A549 (cell line): Measurements from ENCODE around the gene PAK2. TPM values are rescaled to one million over a fixed set of nuclear protein-coding genes. Genes with fewer than 3 reads are reported as not detected.

ENCODE experiments used
- ATAC-seq, 2 experiments: fragments of 200-7000 bp in 1 of 2; fragments of >200 bp in 1 of 2; cut with Nextera tagmentation in 1 of 2; cut with Tn5 transposase in 1 of 2; 3 replicates each; pipeline versions ENCODE4 v1.8.0 to v1.9.1; 2018 to 2020; ENCODE audit warnings: mild to moderate bottlenecking in 1 of 2, moderate library complexity in 1 of 2
- CTCF ChIA-PET: fragments of 300-600 bp; sonication (Branson Sonifier 250); formaldehyde crosslinking; extraction: SDS; loops from one replicate; lab custom pipeline; 2021; ENCODE audit warnings: antibody characterized with exemption, inconsistent platforms; lab: Yijun Ruan, JAX
- POLR2A ChIA-PET: fragments of 350-600 bp; formaldehyde crosslinking; extraction: SDS; loops from one replicate; lab custom pipeline; 2021; ENCODE audit warnings: antibody characterized with exemption, inconsistent platforms; lab: Yijun Ruan, JAX
- DNase-seq, 2 experiments: peaks; one replicate each; pipeline versions ENCODE4 v3.0.0 to v3.0.0-alpha.2; 2011 to 2016; ENCODE audit warnings: low read depth in 1 of 2, low spot score in 1 of 2
- FAIRE-seq: peaks from 2 replicates; lab custom pipeline; 2011; peaks lifted over from hg19 to GRCh38; lab: Jason Lieb, UNC
- H3K27ac ChIP-seq, 2 experiments: fragments of >200 bp; sonication (Bioruptor Twin); formaldehyde crosslinking; 3 replicates each; pipeline ENCODE4 v1.5.1; 2016 to 2017
- H3K4me1 ChIP-seq: fragments of >200 bp; sonication (Bioruptor Twin); formaldehyde crosslinking; 3 replicates; pipeline ENCODE4 v1.6.1; 2016
- H3K4me2 ChIP-seq: fragments of >200 bp; sonication (Bioruptor Twin); formaldehyde crosslinking; 3 replicates; pipeline ENCODE4 v1.6.1; 2016
- H3K4me3 ChIP-seq: fragments of >200 bp; sonication (Bioruptor Twin); formaldehyde crosslinking; 3 replicates; pipeline ENCODE4 v1.5.1; 2016
- H3K9me3 ChIP-seq: fragments of >200 bp; sonication (Bioruptor Twin); formaldehyde crosslinking; 3 replicates; pipeline ENCODE4 v1.6.1; 2016
- BCL3 ChIP-seq: fragments of >200 bp; sonication (Bioruptor Twin); formaldehyde crosslinking; IDR thresholded peaks from 3 replicates; pipeline ENCODE4 v1.6.1; 2016
- CBX2 ChIP-seq: fragments of 200-600 bp; sonication (generic); IDR thresholded peaks from 2 replicates; pipeline ENCODE4 v1.6.1; 2016; ENCODE audit warnings: low read depth, mild to moderate bottlenecking, borderline replicate concordance
- CHD2 ChIP-seq: fragments of 150-350 bp; IDR thresholded peaks from 2 replicates; pipeline ENCODE4 v1.6.1; 2014; ENCODE audit warnings: low read length; ENCODE audit not compliant: partially characterized antibody
- CTCF ChIP-seq: fragments of >200 bp; sonication (Bioruptor Twin); formaldehyde crosslinking; IDR thresholded peaks from 3 replicates; pipeline ENCODE4 v1.5.1; 2016
- E2F6 ChIP-seq: IDR thresholded peaks from 2 replicates; pipeline ENCODE4 v1.6.1; 2012; ENCODE audit warnings: low read depth, borderline replicate concordance
- EHF ChIP-seq: fragments of 250-450 bp; sonication (Bioruptor Pico); IDR thresholded peaks from 2 replicates; pipeline ENCODE4 v1.5.0; 2020; ENCODE audit warnings: mild to moderate bottlenecking
- EP300 ChIP-seq, 2 experiments: fragments of >200 bp; sonication (Bioruptor Twin); formaldehyde crosslinking; IDR thresholded peaks; 2 replicates in 1 of 2; 3 replicates in 1 of 2; pipeline ENCODE4 v1.6.1; 2016 to 2017
- FOSL2 ChIP-seq, 2 experiments: fragments of 450-650 bp in 1 of 2; fragments of >200 bp in 1 of 2; sonication (Bioruptor Twin) in 1 of 2; formaldehyde crosslinking; IDR thresholded peaks; 2 replicates each; pipeline versions ENCODE4 v1.5.0 to v1.6.1; 2016 to 2020; ENCODE audit warnings: mild to moderate bottlenecking in 1 of 2, moderate library complexity in 1 of 2
- FOXS1 ChIP-seq: fragments of 250-450 bp; sonication (Bioruptor Pico); IDR thresholded peaks from 2 replicates; pipeline ENCODE4 v1.5.0; 2020; ENCODE audit warnings: mild to moderate bottlenecking, moderate library complexity
- HDAC2 ChIP-seq: fragments of 200-600 bp; sonication (generic); IDR thresholded peaks from 2 replicates; pipeline ENCODE4 v1.6.1; 2016
- HES2 ChIP-seq: fragments of >200 bp; sonication (Bioruptor Twin); formaldehyde crosslinking; IDR thresholded peaks from 2 replicates; pipeline ENCODE4 v1.6.1; 2016
- HOXB5 ChIP-seq: fragments of 250-450 bp; sonication (Bioruptor Pico); IDR thresholded peaks from 2 replicates; pipeline ENCODE4 v1.5.0; 2020; ENCODE audit warnings: mild to moderate bottlenecking, moderate library complexity
- KDM1A ChIP-seq: fragments of 200-600 bp; sonication (generic); IDR thresholded peaks from 2 replicates; pipeline ENCODE4 v1.6.1; 2016; ENCODE audit warnings: low read depth, mild to moderate bottlenecking
- MAFK ChIP-seq: fragments of 450-650 bp; IDR thresholded peaks from 2 replicates; pipeline ENCODE4 v1.6.1; 2014; ENCODE audit not compliant: partially characterized antibody
- MAZ ChIP-seq: fragments of 150-350 bp; IDR thresholded peaks from 2 replicates; pipeline ENCODE4 v1.6.1; 2014; ENCODE audit warnings: antibody characterized with exemption, low read depth, low read length, borderline replicate concordance
- NFE2L2 ChIP-seq: fragments of 150-350 bp; conservative IDR thresholded peaks from 2 replicates; pipeline ENCODE4 v1.6.1; 2014; ENCODE audit warnings: low read length
- PHF8 ChIP-seq: fragments of 200-600 bp; sonication (generic); IDR thresholded peaks from 2 replicates; pipeline ENCODE4 v1.6.1; 2016; ENCODE audit warnings: low read depth, mild to moderate bottlenecking, antibody characterized with exemption, moderate library complexity, borderline replicate concordance
- RARB ChIP-seq: fragments of 250-450 bp; sonication (Bioruptor Pico); IDR thresholded peaks from 2 replicates; pipeline ENCODE4 v1.8.0; 2021; ENCODE audit warnings: mild to moderate bottlenecking, moderate library complexity
- REST ChIP-seq: fragments of 200-600 bp; sonication (generic); IDR thresholded peaks from 2 replicates; pipeline ENCODE4 v1.6.1; 2016; ENCODE audit warnings: antibody characterized with exemption, mild to moderate bottlenecking, moderate library complexity
- SMC3 ChIP-seq: fragments of >200 bp; sonication (Bioruptor Twin); formaldehyde crosslinking; IDR thresholded peaks from 3 replicates; pipeline ENCODE4 v1.6.1; 2018; ENCODE audit warnings: inconsistent platforms
- TFCP2L1 ChIP-seq: fragments of 250-450 bp; sonication (Bioruptor Pico); IDR thresholded peaks from 2 replicates; pipeline ENCODE4 v1.5.0; 2021; ENCODE audit warnings: mild to moderate bottlenecking
- USF2 ChIP-seq: fragments of 450-650 bp; IDR thresholded peaks from 2 replicates; pipeline ENCODE4 v1.6.1; 2014; ENCODE audit warnings: antibody characterized with exemption
- ZNF302 ChIP-seq: fragments of 250-450 bp; sonication (Bioruptor Pico); IDR thresholded peaks from 2 replicates; pipeline ENCODE4 v1.9.0; 2021; ENCODE audit warnings: inconsistent platforms, mild to moderate bottlenecking, moderate library complexity
- WGBS: methylation state at CpG from one replicate; pipeline ENCODE4 v1.1.6; 2017; ENCODE audit errors: missing lambda C conversion rate; 5-methylcytosine and 5-hydroxymethylcytosine counted together
- polyA plus RNA-seq, 4 experiments: library from polyadenylated mRNA; depleted of rRNA in 3 of 4; stranded (reverse); fragments of >200 nt; fragmentation: RNase III in 1 of 4; extraction: RNeasy Plus Mini Kit Qiagen cat#74134 plus additional on column Dnase treatment in 1 of 4; gene quantifications; 2 replicates in 3 of 4; 3 replicates in 1 of 4; pipeline ENCODE4 v1.2.3, GENCODE V29; 2011 to 2017

Gene PAK2
- polyA plus RNA-seq, 2 of the 4 experiments (the other 2 are of a cell fraction), result 33.0 to 49.8 TPM

- FAIRE-seq (no peak), ATAC-seq (no peak), DNase-seq (no peak)
- no peaks in the 10 kb centered on the region for H3K4me1 ChIP-seq
- H3K9me3 ChIP-seq, result no peaks in the 10 kb centered on the region
- TF ChIP-seq HOXB5 (CRISPR knock-in tag), result no peak
- ChIA-PET POLR2A (no interaction called here), CTCF (no interaction called here)
- H3K27ac ChIP-seq, result no peak overlapping the region
- no peak overlapping the region for H3K4me3 ChIP-seq
- H3K4me2 ChIP-seq, result no peak overlapping the region
- 85% methylated on average over 15 of the region's 17 CpGs for WGBS
Measured at GRCh38 chr3:196694941-196695848, 44.5 kb upstream of the PAK2 start.

GRCh38 chr3:196695849-196696226 is 43.8 kb upstream of the PAK2 start:
- CTCF ChIA-PET, result no interaction called here
- Histone ChIP-seq H3K9me3 (no peaks in the 10 kb centered on the region), H3K27ac (no peak overlapping the region)
- 87% methylated on average over 5 of the region's 5 CpGs for WGBS
- POLR2A ChIA-PET, result no interaction called here
- FAIRE-seq (no peak), DNase-seq (no peak)
- no peak for TF ChIP-seq HES2
- TF ChIP-seq FOSL2 (IDR thresholded peaks at IDR 0.05), result no peak
- TF ChIP-seq FOSL2 (CRISPR knock-in tag; IDR thresholded peaks at IDR 0.05), result no peak
- no peak for TF ChIP-seq EHF (CRISPR knock-in tag)
- TF ChIP-seq NFE2L2, result no peak
- TF ChIP-seq KDM1A, result no peak
- TF ChIP-seq HDAC2, result no peak
- TF ChIP-seq BCL3, result no peak
- TF ChIP-seq REST, result no peak
- no peak for TF ChIP-seq TFCP2L1
- no peak for TF ChIP-seq E2F6
- no peak for TF ChIP-seq CBX2
- TF ChIP-seq, all 56 proteins: peak for 0
- Histone ChIP-seq H3K4me1 (no peaks in the 10 kb centered on the region), H3K4me2 (no peak overlapping the region), H3K4me3 (no peak overlapping the region)
- ATAC-seq, result no peak

- Histone ChIP-seq H3K27ac (no peak overlapping the region), H3K4me2 (no peak overlapping the region), H3K4me3 (no peak overlapping the region), H3K4me1 (no peaks in the 10 kb centered on the region), H3K9me3 (no peaks in the 10 kb centered on the region)
- ATAC-seq (no peak), FAIRE-seq (no peak), DNase-seq (no peak)
- WGBS, result 91% methylated on average over 5 of the region's 5 CpGs
- ChIA-PET CTCF (interaction anchor here (1.6 kb wide), 1 partner anchor 88 kb away, joined by 6 read pairs; no protein-coding TSS in a partner anchor), POLR2A (no interaction called here)
- TF ChIP-seq MAZ (no peak), RARB (no peak), CHD2 (no peak), EP300 (IDR thresholded peaks at IDR 0.05) (no peak), E2F6 (no peak), USF2 (no peak), FOXS1 (CRISPR knock-in tag) (no peak), CTCF (no peak), PHF8 (no peak), ZNF302 (CRISPR knock-in tag) (no peak), SMC3 (no peak), MAFK (no peak)
Measured at GRCh38 chr3:196697270-196697669, 42.4 kb upstream of the PAK2 start.
